Measurements from ENCODE around the gene SNORC.

SNORC gene

GRCh38 chr2:232893834-232894233 is 23.8 kb downstream of the SNORC start:
- H3K9ac ChIP-seq (ENCODE audit: low read depth, low read length) = no peak overlapping the region
- no peaks in the 10 kb centered on the region for H3K36me3 ChIP-seq (ENCODE audit: control insufficient read depth, insufficient read depth, low read length)
- H3K4me3 ChIP-seq (ENCODE audit: low read depth, low read length) = no peak overlapping the region
- peaks cover 3% of the 10 kb centered on the region for H3K4me1 ChIP-seq (ENCODE audit: control insufficient read depth, insufficient read depth, low read length)
- no peaks in the 10 kb centered on the region for H3K9me3 ChIP-seq (ENCODE audit: control insufficient read depth, insufficient read depth, low read length)
- peaks cover 2% of the 10 kb centered on the region for H3K27me3 ChIP-seq (ENCODE audit: control insufficient read depth, insufficient read depth, low read length)

GRCh38 chr2:232894251-232894650 is 24.2 kb downstream of the SNORC start:
- H3K9me3 ChIP-seq (ENCODE audit: control insufficient read depth, insufficient read depth, low read length) = no peaks in the 10 kb centered on the region
- peaks cover 2% of the 10 kb centered on the region for H3K27me3 ChIP-seq (ENCODE audit: control insufficient read depth, insufficient read depth, low read length)
- no peak overlapping the region for H3K9ac ChIP-seq (ENCODE audit: low read depth, low read length)
- no peak overlapping the region for H3K4me3 ChIP-seq (ENCODE audit: low read depth, low read length)
- no peaks in the 10 kb centered on the region for H3K36me3 ChIP-seq (ENCODE audit: control insufficient read depth, insufficient read depth, low read length)
- H3K4me1 ChIP-seq (ENCODE audit: control insufficient read depth, insufficient read depth, low read length) = peaks cover 3% of the 10 kb centered on the region

- Histone ChIP-seq H3K9me3 (ENCODE audit: control insufficient read depth, insufficient read depth, low read length) (no peaks in the 10 kb centered on the region), H3K4me3 (ENCODE audit: low read depth, low read length) (no peak overlapping the region), H3K4me1 (ENCODE audit: control insufficient read depth, insufficient read depth, low read length) (peaks cover 3% of the 10 kb centered on the region), H3K9ac (ENCODE audit: low read depth, low read length) (no peak overlapping the region), H3K27me3 (ENCODE audit: control insufficient read depth, insufficient read depth, low read length) (peaks cover 7% of the 10 kb centered on the region), H3K36me3 (ENCODE audit: control insufficient read depth, insufficient read depth, low read length) (no peaks in the 10 kb centered on the region)
These were observed 24.7 kb downstream of the SNORC start for GRCh38 chr2:232894746-232895145.

GRCh38 chr2:232896111-232896510 is 26.0 kb downstream of the SNORC start:
- peaks cover 3% of the 10 kb centered on the region for H3K4me1 ChIP-seq (ENCODE audit: control insufficient read depth, insufficient read depth, low read length)
- H3K4me3 ChIP-seq (ENCODE audit: low read depth, low read length) = no peak overlapping the region
- no peaks in the 10 kb centered on the region for H3K9me3 ChIP-seq (ENCODE audit: control insufficient read depth, insufficient read depth, low read length)
- H3K36me3 ChIP-seq (ENCODE audit: control insufficient read depth, insufficient read depth, low read length) = no peaks in the 10 kb centered on the region
- H3K27me3 ChIP-seq (ENCODE audit: control insufficient read depth, insufficient read depth, low read length) = peaks cover 14% of the 10 kb centered on the region
- H3K9ac ChIP-seq (ENCODE audit: low read depth, low read length) = no peak overlapping the region

GRCh38 chr2:232896720-232897597 is 26.9 kb downstream of the SNORC start:
- H3K36me3 ChIP-seq (ENCODE audit: control insufficient read depth, insufficient read depth, low read length) = no peaks in the 10 kb centered on the region
- H3K4me3 ChIP-seq (ENCODE audit: low read depth, low read length) = no peak overlapping the region
- peaks cover 9% of the 10 kb centered on the region for H3K4me1 ChIP-seq (ENCODE audit: control insufficient read depth, insufficient read depth, low read length)
- no peaks in the 10 kb centered on the region for H3K9me3 ChIP-seq (ENCODE audit: control insufficient read depth, insufficient read depth, low read length)
- no peak overlapping the region for H3K9ac ChIP-seq (ENCODE audit: low read depth, low read length)
- peaks cover 23% of the 10 kb centered on the region for H3K27me3 ChIP-seq (ENCODE audit: control insufficient read depth, insufficient read depth, low read length)

- H3K4me3 ChIP-seq (ENCODE audit: low read depth, low read length) = no peak overlapping the region
- no peaks in the 10 kb centered on the region for H3K9me3 ChIP-seq (ENCODE audit: control insufficient read depth, insufficient read depth, low read length)
- H3K36me3 ChIP-seq (ENCODE audit: control insufficient read depth, insufficient read depth, low read length) = no peaks in the 10 kb centered on the region
- H3K9ac ChIP-seq (ENCODE audit: low read depth, low read length) = no peak overlapping the region
- peaks cover 10% of the 10 kb centered on the region for H3K4me1 ChIP-seq (ENCODE audit: control insufficient read depth, insufficient read depth, low read length)
- H3K27me3 ChIP-seq (ENCODE audit: control insufficient read depth, insufficient read depth, low read length) = peaks cover 31% of the 10 kb centered on the region
These were observed 27.7 kb downstream of the SNORC start for GRCh38 chr2:232897598-232898408.

GRCh38 chr2:232898592-232899543 is 28.8 kb downstream of the SNORC start:
- H3K36me3 ChIP-seq (ENCODE audit: control insufficient read depth, insufficient read depth, low read length) = no peaks in the 10 kb centered on the region
- H3K9ac ChIP-seq (ENCODE audit: low read depth, low read length) = no peak overlapping the region
- no peak overlapping the region for H3K4me3 ChIP-seq (ENCODE audit: low read depth, low read length)
- H3K9me3 ChIP-seq (ENCODE audit: control insufficient read depth, insufficient read depth, low read length) = no peaks in the 10 kb centered on the region
- H3K4me1 ChIP-seq (ENCODE audit: control insufficient read depth, insufficient read depth, low read length) = peaks cover 10% of the 10 kb centered on the region
- peaks cover 34% of the 10 kb centered on the region for H3K27me3 ChIP-seq (ENCODE audit: control insufficient read depth, insufficient read depth, low read length)

GRCh38 chr2:232900811-232901735 is 31.0 kb downstream of the SNORC start:
- peaks cover 10% of the 10 kb centered on the region for H3K4me1 ChIP-seq (ENCODE audit: control insufficient read depth, insufficient read depth, low read length)
- H3K9ac ChIP-seq (ENCODE audit: low read depth, low read length) = peak overlapping the region; percentile 73
- H3K27me3 ChIP-seq (ENCODE audit: control insufficient read depth, insufficient read depth, low read length) = peaks cover 34% of the 10 kb centered on the region
- H3K4me3 ChIP-seq (ENCODE audit: low read depth, low read length) = peak overlapping the region; percentile 39
- no peaks in the 10 kb centered on the region for H3K9me3 ChIP-seq (ENCODE audit: control insufficient read depth, insufficient read depth, low read length)
- H3K36me3 ChIP-seq (ENCODE audit: control insufficient read depth, insufficient read depth, low read length) = no peaks in the 10 kb centered on the region

- Histone ChIP-seq H3K36me3 (ENCODE audit: control insufficient read depth, insufficient read depth, low read length) (no peaks in the 10 kb centered on the region), H3K27me3 (ENCODE audit: control insufficient read depth, insufficient read depth, low read length) (peaks cover 34% of the 10 kb centered on the region), H3K9ac (ENCODE audit: low read depth, low read length) (no peak overlapping the region), H3K4me3 (ENCODE audit: low read depth, low read length) (peak overlapping the region; percentile 39), H3K9me3 (ENCODE audit: control insufficient read depth, insufficient read depth, low read length) (no peaks in the 10 kb centered on the region), H3K4me1 (ENCODE audit: control insufficient read depth, insufficient read depth, low read length) (peaks cover 10% of the 10 kb centered on the region)
These were observed 31.9 kb downstream of the SNORC start for GRCh38 chr2:232901736-232902578.

GRCh38 chr2:232903989-232904388 is 33.9 kb downstream of the SNORC start:
- Histone ChIP-seq H3K4me1 (ENCODE audit: control insufficient read depth, insufficient read depth, low read length) (peaks cover 15% of the 10 kb centered on the region), H3K9ac (ENCODE audit: low read depth, low read length) (no peak overlapping the region), H3K9me3 (ENCODE audit: control insufficient read depth, insufficient read depth, low read length) (no peaks in the 10 kb centered on the region), H3K4me3 (ENCODE audit: low read depth, low read length) (no peak overlapping the region), H3K27me3 (ENCODE audit: control insufficient read depth, insufficient read depth, low read length) (peaks cover 31% of the 10 kb centered on the region), H3K36me3 (ENCODE audit: control insufficient read depth, insufficient read depth, low read length) (no peaks in the 10 kb centered on the region)

All from iPS-15b (cell line).